BJ (cell line): ENCODE results near the gene NEURL1B. TPM values are rescaled to one million over a fixed set of nuclear protein-coding genes. Genes with fewer than 3 reads are reported as not detected.

Experiments used
- CTCF ChIA-PET: fragments of 350-600 bp; formaldehyde crosslinking; extraction: SDS; loops from one replicate; lab custom pipeline; 2021; ENCODE audit warnings: antibody characterized with exemption, inconsistent platforms; lab: Yijun Ruan, JAX
- POLR2A ChIA-PET: fragments of 300-600 bp; sonication (Branson Sonifier 250); formaldehyde crosslinking; extraction: SDS; loops from one replicate; lab custom pipeline; 2021; ENCODE audit warnings: antibody characterized with exemption; lab: Charles Lee
- DNase-seq: peaks from one replicate; pipeline ENCODE4 v3.0.0-alpha.2; 2011; ENCODE audit warnings: low read depth
- H3K27me3 ChIP-seq: 2 replicates; pipeline ENCODE4 v1.6.0; 2011; ENCODE audit warnings: low read length; ENCODE audit not compliant: control insufficient read depth, insufficient read depth
- H3K36me3 ChIP-seq: 2 replicates; pipeline ENCODE4 v1.5.1; 2011; ENCODE audit warnings: low read length; ENCODE audit not compliant: control insufficient read depth, insufficient read depth
- H3K4me3 ChIP-seq: 2 replicates; pipeline ENCODE4 v1.5.1; 2011; ENCODE audit warnings: low read depth, mild to moderate bottlenecking, control low read depth, low read length
- CTCF ChIP-seq: IDR thresholded peaks from 2 replicates; pipeline ENCODE4 v1.5.1; 2011; ENCODE audit warnings: low read depth, mild to moderate bottlenecking, control low read depth, inconsistent platforms, low read length, moderate library complexity; ENCODE audit not compliant: insufficient read depth
- polyA plus RNA-seq: library from polyadenylated mRNA; depleted of rRNA; stranded (reverse); fragments of >200 nt; gene quantifications from 2 replicates; pipeline ENCODE4 v1.2.3, GENCODE V29; 2011

The NEURL1B gene
- polyA plus RNA-seq, 1 experiment, result 2.3 TPM

DNA sequence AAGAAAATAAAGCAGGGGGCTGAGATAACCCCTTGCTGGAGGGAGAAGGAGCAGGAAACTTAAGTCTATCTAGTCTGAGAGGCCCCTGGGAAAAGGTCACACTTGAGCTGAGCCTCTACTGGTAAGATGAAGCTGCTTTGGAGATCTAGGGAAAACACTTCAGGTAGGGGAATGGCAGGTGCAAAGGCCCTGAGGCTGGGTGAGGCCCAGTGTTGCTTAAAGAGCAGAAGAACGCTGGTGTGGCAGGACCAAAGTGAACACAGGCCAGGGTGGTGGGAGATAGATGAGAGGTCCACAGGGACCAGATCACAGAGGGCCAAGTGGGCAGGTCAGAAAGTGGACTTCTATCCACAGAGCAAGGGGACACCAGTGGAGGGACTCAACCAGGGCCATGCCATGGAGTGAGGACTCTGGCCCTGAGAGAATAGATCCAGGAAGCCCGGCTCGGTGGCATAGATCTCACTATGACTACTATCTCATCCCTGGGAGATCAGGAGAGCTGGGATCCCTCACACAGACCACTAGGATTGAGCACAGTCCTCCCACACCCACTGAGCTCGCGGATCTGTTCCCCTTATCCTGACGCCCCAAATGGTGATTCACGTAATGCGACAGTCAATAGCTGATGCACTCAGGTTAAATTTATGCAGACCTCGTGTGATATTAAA, 17.6 kb upstream of the NEURL1B start:
- no peak for TF ChIP-seq CTCF
- H3K4me3 ChIP-seq, result no peak overlapping the region
- H3K36me3 ChIP-seq, result no peaks in the 10 kb centered on the region
- ChIA-PET POLR2A (no interaction called here), CTCF (no interaction called here)
- DNase-seq, result no peak
- H3K27me3 ChIP-seq, result peaks cover 11% of the 10 kb centered on the region

DNA sequence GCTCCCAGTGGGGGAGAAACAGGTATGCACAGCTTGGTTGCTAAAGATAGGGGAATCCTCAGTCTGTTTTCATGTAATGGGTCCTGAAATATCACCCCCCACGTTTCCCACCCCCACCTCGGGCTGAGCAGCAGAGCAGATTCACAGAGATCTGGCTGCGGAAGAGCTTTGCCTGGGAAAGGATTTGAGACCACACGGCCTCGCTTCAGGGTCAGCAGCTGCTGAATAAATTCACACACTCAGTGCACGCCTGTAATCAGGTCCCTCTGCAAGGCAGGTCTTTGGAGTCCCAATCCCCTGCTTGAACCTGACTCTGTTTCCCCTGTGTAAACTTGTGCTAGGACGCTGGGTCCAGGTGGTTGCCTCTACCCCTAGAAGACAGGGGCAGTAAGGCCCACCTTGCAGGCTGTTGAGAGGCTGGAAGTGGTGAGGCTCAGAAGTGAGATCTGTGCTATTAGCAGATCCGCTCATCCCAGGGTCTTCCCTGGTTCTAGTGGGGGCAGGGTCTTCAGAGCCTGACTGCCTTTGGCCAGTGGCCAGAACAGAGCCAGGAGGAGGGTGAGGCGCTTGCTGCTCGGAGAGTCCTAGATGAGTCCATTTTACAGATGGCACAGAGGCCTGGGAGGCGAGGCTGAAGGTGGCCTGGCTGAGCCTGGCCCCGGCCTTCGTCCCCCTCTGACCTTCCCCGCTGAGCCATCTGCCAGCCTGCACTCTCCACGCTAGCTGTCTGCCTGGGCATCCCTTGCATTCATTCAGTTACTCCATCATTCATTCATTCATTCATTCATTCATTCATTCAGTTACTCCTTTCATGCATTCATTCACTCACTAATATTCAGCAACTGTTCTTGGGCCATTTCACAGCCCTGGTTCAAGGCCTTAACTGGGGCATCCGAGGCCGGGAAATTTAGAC, 16.7 kb upstream of the NEURL1B start:
- no peak overlapping the region for H3K4me3 ChIP-seq
- DNase-seq, result no peak
- no peak for TF ChIP-seq CTCF
- POLR2A ChIA-PET, result interaction anchor here (0.6 kb wide), 1 partner anchor 16 kb away, joined by 3 read pairs; no protein-coding TSS in a partner anchor
- H3K36me3 ChIP-seq, result no peaks in the 10 kb centered on the region
- CTCF ChIA-PET, result no interaction called here
- peaks cover 10% of the 10 kb centered on the region for H3K27me3 ChIP-seq

GRCh38 chr5:172624996-172625964, 15.8 kb upstream of the NEURL1B start:
- POLR2A ChIA-PET, result interaction anchor here (0.6 kb wide), 1 partner anchor 17 kb away, joined by 3 read pairs; no protein-coding TSS in a partner anchor
- TF ChIP-seq CTCF, result no peak
- CTCF ChIA-PET, result no interaction called here

GRCh38 chr5:172626031-172626581, 15.0 kb upstream of the NEURL1B start:
- POLR2A ChIA-PET, result no interaction called here
- CTCF ChIA-PET, result no interaction called here
- DNase-seq, result no peak

More at GRCh38 chr5:172624996-172625964, 15.8 kb upstream of the NEURL1B start:
- H3K4me3 ChIP-seq, result no peak overlapping the region
- DNase-seq, result no peak
- H3K36me3 ChIP-seq, result no peaks in the 10 kb centered on the region
- peaks cover 8% of the 10 kb centered on the region for H3K27me3 ChIP-seq

More at GRCh38 chr5:172626031-172626581, 15.0 kb upstream of the NEURL1B start:
- peaks cover 13% of the 10 kb centered on the region for H3K27me3 ChIP-seq
- TF ChIP-seq CTCF, result no peak
- no peak overlapping the region for H3K4me3 ChIP-seq
- no peaks in the 10 kb centered on the region for H3K36me3 ChIP-seq
